Measurements from ENCODE around the gene CAPN1. TPM values are rescaled to one million over a fixed set of nuclear protein-coding genes. Genes with fewer than 3 reads are reported as not detected.
"Not testable (repeated sequence)": the region's sequence is repeated elsewhere in the genome, so short reads cannot be mapped to it uniquely, and the experiment has no call there.

The CAPN1 gene
- total RNA-seq, 2 experiments from 2014 or later, result 164 to 167 TPM

DNA sequence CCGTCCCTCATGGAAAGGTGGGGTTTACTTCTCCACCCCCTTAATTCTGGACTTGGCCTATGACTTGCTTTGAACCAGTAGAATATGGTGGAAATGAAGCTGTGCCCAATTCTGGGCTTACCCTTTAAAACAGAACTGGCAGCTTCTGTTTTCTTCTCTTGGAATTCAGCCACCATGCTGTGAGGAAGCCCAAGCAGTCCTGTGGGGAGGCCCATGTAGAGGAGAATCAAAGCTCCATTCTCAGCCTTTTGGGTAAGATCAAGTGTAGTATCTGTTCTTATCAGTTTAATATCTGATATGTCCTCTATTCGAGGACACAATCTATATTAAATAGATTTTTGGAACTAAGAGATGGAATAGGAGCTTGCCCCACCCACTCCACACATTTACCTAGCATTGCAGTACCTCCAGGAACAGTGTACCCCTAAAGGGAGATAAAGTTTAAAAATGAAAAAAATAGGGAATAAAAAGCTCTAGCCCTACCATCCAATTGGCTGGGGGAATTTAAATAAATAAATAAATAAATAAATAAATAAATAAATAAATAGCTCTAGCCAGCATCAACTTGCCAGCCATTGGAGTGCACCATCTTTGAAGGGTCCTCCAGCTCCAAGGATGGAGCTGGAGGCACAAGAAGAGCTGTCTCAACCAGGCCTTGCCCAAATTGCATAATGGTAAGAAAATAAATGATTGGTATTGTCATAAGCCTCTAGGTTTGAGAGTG, 34.2 kb upstream of the CAPN1 start:
- no peaks in the 10 kb centered on the region for H3K36me3 Mint-ChIP-seq (ENCODE audit: low read depth)
- POLR2A ChIA-PET, result interaction anchor here (3.7 kb wide), 1 partner anchor 12 kb away, joined by 15 read pairs; the partner anchor contains the start of gene SYVN1
- H3K9me3 Mint-ChIP-seq, result no peaks in the 10 kb centered on the region
- no peak for DNase-seq
- no peak overlapping the region for H3K4me3 Mint-ChIP-seq
- peaks cover 14% of the 10 kb centered on the region for H3K4me1 Mint-ChIP-seq
- H3K27ac Mint-ChIP-seq, result no peak overlapping the region
- H3K27me3 Mint-ChIP-seq, result peaks cover 4% of the 10 kb centered on the region
- CTCF ChIA-PET, result interaction anchor here (1.1 kb wide), 1 partner anchor 182 kb away, joined by 4 read pairs; no protein-coding TSS in a partner anchor

DNA sequence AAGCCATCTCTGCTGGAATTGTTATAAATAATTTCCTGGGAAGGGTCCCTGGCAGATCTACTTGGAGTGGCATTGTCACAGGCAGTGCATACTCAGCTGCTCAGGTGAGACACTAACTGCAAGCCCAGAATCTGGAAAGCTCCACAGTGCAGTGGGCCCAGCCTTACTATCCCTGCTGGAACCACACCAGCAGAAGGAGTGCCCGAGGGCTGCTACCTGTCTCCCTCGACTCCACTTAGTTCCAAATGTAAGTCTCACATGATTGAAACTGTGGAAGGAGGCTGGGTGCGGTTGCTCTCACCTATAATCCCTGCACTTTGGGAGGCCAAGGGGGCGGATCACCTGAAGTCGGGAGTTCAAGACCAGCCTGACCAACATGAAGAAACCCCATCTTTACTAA, 33.1 kb upstream of the CAPN1 start:
- H3K4me3 Mint-ChIP-seq, result no peak overlapping the region
- no peak for DNase-seq
- H3K9me3 Mint-ChIP-seq, result no peaks in the 10 kb centered on the region
- peaks cover 19% of the 10 kb centered on the region for H3K4me1 Mint-ChIP-seq
- peaks cover 2% of the 10 kb centered on the region for H3K27me3 Mint-ChIP-seq
- POLR2A ChIA-PET, result interaction anchor here (3.7 kb wide), 1 partner anchor 14 kb away, joined by 15 read pairs; the partner anchor contains the start of gene SYVN1
- no peaks in the 10 kb centered on the region for H3K36me3 Mint-ChIP-seq (ENCODE audit: low read depth)
- CTCF ChIA-PET, result interaction anchor here (0.7 kb wide), 1 partner anchor 1240 kb away, joined by 3 read pairs; no protein-coding TSS in a partner anchor
- H3K27ac Mint-ChIP-seq, result no peak overlapping the region

DNA sequence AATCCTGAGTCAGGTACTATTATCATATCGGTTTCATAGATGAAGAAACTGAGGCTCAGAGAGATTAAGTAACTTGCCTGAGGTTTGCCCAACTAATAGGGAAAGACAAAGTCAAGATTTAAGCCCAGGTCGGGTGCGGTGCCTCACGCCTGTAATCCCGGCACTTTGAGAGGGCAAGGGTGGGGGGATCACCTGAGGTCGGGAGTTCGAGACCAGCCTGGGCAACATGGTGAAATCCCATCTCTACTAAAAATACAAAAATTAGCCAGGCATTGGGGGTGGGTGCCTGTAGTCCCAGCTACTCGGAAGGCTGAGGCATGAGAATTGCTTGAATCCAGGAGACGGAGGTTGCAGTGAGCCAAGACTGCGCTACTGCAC, 31.6 kb upstream of the CAPN1 start:
- H3K4me3 Mint-ChIP-seq; H3K36me3 Mint-ChIP-seq (ENCODE audit: low read depth); CTCF ChIA-PET; H3K27ac Mint-ChIP-seq; DNase-seq; H3K27me3 Mint-ChIP-seq; H3K9me3 Mint-ChIP-seq: not testable (repeated sequence)
- peaks cover 19% of the 10 kb centered on the region for H3K4me1 Mint-ChIP-seq
- POLR2A ChIA-PET, result interaction anchor here (3.7 kb wide), 1 partner anchor 15 kb away, joined by 15 read pairs; the partner anchor contains the start of gene SYVN1

DNA sequence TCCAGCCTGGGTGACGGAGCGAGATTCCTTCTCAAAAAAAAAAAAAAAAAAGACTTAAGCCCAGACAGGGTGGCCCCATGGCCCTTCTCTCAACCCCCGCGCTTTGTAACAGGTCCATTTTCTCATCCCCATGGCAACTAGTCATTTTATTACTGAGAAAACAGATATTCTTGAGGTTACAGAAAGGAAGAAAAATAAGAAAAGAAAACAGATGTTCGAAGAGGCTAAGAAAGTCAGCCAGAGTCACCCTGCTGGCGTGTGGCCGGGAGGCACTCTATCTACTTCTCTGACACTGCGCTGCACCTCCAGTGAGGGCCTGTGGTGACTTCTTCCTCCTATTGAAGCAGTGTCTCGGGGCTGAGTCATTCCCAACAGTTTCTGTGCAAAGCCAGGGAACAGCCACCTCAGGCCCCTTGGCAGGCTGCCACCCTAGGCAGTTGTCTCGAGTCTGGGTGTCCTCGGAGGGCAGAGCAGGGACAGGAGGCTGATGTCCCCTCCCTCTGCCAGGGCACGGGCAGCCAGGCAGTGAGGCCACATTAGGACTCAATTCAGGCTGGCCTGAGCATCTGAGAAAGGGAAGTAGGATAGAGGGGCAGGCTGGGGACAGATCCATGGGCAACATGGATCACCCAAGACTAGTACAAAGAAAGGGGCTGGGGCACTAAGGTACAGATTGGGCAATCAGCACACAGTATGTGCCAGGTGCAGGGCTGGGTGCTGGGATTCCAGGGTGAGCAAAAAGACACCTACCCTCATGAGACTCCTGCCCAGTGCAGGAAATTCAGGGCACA, 31.0 kb upstream of the CAPN1 start:
- Mint-ChIP-seq H3K27ac (no peak overlapping the region), H3K9me3 (no peaks in the 10 kb centered on the region), H3K36me3 (ENCODE audit: low read depth) (no peaks in the 10 kb centered on the region), H3K27me3 (no peaks in the 10 kb centered on the region), H3K4me1 (peaks cover 19% of the 10 kb centered on the region), H3K4me3 (no peak overlapping the region)
- no peak for DNase-seq
- ChIA-PET CTCF (no interaction called here), POLR2A (interaction anchor here (3.7 kb wide), 1 partner anchor 16 kb away, joined by 15 read pairs; the partner anchor contains the start of gene SYVN1)

DNA sequence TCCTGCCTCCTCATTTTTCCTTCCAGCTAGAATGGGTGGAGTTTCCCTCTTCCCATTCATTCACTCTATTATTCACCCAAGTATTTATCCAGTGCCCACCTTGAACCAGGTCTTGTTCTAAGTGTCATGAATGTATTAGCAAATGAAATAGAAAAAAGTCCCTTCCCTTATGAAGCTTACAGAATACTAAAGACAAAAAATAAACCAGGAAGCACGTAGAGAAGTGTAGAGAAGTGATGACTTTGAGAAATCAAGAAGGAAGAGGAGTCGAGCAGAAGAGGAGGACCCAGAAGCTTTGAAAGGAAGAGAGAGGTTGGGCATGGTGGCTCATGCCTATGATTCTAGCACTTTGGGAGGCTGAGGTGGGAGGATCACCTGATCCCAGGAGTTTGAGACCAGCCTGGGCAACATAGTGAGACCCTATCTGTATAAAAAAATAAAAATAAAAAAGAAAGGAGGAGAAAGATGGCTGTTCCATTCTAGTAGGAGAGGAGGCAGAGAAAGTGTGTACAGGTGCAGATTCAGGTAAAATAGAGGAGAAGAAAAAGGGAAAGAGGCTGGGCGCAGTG, 30.3 kb upstream of the CAPN1 start:
- POLR2A ChIA-PET, result interaction anchor here (1.0 kb wide), 1 partner anchor 16 kb away, joined by 5 read pairs; no protein-coding TSS in a partner anchor
- Mint-ChIP-seq H3K27ac (no peak overlapping the region), H3K4me3 (no peak overlapping the region), H3K9me3 (no peaks in the 10 kb centered on the region), H3K4me1 (peaks cover 19% of the 10 kb centered on the region), H3K36me3 (ENCODE audit: low read depth) (no peaks in the 10 kb centered on the region), H3K27me3 (no peaks in the 10 kb centered on the region)
- no peak for DNase-seq
- CTCF ChIA-PET, result no interaction called here

DNA sequence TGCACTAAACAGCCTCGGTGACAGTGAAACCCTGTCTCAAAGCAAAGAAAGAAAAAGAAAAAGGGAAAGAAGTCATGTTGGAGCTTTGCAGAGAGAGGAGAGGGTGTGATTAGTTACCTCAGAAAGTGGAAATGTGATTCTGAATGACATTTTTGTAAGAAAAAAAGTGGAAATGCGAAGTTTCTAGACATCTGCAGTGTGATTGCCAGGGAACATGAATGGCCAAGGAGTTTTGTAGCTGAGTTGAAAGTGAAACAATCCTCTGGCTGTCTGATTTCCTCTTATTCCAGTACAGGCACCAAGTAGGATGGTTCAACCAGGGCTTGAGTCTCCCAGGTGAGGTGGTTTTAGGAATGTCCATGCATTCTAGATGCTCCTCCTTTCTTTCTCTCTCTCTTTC, 29.6 kb upstream of the CAPN1 start:
- Mint-ChIP-seq H3K36me3 (ENCODE audit: low read depth) (no peaks in the 10 kb centered on the region), H3K27me3 (no peaks in the 10 kb centered on the region), H3K27ac (no peak overlapping the region), H3K4me1 (peaks cover 19% of the 10 kb centered on the region), H3K4me3 (no peak overlapping the region), H3K9me3 (no peaks in the 10 kb centered on the region)
- DNase-seq, result no peak
- CTCF ChIA-PET, result interaction anchor here (0.6 kb wide), 1 partner anchor 591 kb away, joined by 3 read pairs; no protein-coding TSS in a partner anchor
- POLR2A ChIA-PET, result interaction anchor here (1.0 kb wide), 1 partner anchor 17 kb away, joined by 5 read pairs; no protein-coding TSS in a partner anchor

DNA sequence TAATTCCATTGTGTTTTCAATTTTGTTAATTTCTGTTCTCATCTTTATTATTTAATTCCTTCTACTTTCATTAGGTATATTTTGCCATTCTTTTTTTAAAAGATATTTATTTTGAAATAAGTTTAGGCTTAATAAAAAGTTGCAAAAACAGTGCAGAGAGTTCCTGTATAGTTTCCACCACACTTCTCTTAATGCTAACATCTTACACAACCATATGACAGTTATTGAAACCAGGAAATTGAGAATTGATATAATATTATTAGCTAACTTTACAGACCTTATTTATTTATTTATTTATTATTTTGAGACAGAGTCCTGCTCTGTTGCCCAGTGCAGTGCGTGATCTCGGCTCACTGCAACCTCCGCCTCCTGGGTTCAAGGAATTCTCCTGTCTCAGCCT, 25.5 kb upstream of the CAPN1 start:
- Mint-ChIP-seq H3K4me3 (no peak overlapping the region), H3K27ac (no peak overlapping the region), H3K27me3 (peaks cover 12% of the 10 kb centered on the region), H3K4me1 (peaks cover 19% of the 10 kb centered on the region), H3K9me3 (no peaks in the 10 kb centered on the region), H3K36me3 (ENCODE audit: low read depth) (no peaks in the 10 kb centered on the region)
- no peak for DNase-seq
- ChIA-PET CTCF (interaction anchor here (1.6 kb wide), 1 partner anchor 119 kb away, joined by 3 read pairs; no protein-coding TSS in a partner anchor), POLR2A (interaction anchor here (1.6 kb wide), 1 partner anchor 21 kb away, joined by 7 read pairs; no protein-coding TSS in a partner anchor)

DNA sequence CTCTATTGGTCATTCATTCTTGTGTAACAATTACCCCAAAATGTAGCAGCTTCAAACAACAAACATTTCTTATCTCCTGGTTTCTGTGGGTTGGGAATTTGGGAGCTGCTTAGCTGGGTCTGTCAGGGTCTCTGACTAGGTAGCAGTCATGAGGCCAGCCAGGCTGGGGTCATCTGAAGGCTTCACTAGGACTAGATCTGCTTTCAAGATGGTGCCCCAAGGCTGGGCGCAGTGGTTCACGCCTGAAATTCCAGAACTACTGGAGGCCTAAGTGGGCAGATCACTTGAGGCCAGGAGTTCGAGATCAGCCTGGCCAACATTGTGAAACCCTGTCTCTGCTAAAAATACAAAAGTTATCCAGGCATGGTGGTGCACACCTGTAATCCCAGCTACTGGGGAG, 24.8 kb upstream of the CAPN1 start:
- no peaks in the 10 kb centered on the region for H3K36me3 Mint-ChIP-seq (ENCODE audit: low read depth)
- CTCF ChIA-PET, result interaction anchor here (1.6 kb wide), 1 partner anchor 119 kb away, joined by 3 read pairs; no protein-coding TSS in a partner anchor
- H3K4me1 Mint-ChIP-seq, result peaks cover 15% of the 10 kb centered on the region
- H3K9me3 Mint-ChIP-seq, result no peaks in the 10 kb centered on the region
- POLR2A ChIA-PET, result interaction anchor here (1.6 kb wide), 1 partner anchor 21 kb away, joined by 7 read pairs; no protein-coding TSS in a partner anchor
- H3K27ac Mint-ChIP-seq, result no peak overlapping the region
- no peak overlapping the region for H3K4me3 Mint-ChIP-seq
- H3K27me3 Mint-ChIP-seq, result peaks cover 12% of the 10 kb centered on the region
- no peak for DNase-seq

DNA sequence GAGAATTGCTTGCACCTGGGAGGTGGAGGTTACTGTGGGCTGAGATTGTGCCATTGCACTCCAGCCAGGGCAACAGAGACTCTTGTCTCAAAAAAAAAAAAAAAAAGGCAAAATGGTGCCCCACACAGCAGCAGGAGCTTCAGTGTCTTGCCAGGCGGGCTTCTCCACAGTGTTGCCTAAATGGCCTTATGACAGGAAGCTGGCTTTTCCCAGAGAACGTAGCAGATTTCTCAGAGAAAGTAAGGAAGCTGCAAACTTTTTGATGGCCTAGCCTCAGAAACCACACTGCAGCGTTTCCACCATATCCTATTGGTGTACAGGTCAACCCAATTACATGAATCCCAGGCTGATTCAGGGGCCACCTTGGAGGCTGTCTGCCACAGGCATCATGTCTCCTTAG, 24.4 kb upstream of the CAPN1 start:
- no peak overlapping the region for H3K27ac Mint-ChIP-seq
- no peaks in the 10 kb centered on the region for H3K9me3 Mint-ChIP-seq
- H3K4me1 Mint-ChIP-seq, result peaks cover 11% of the 10 kb centered on the region
- no peak for DNase-seq
- H3K4me3 Mint-ChIP-seq, result no peak overlapping the region
- peaks cover 12% of the 10 kb centered on the region for H3K27me3 Mint-ChIP-seq
- ChIA-PET CTCF (interaction anchor here (1.6 kb wide), 1 partner anchor 118 kb away, joined by 3 read pairs; no protein-coding TSS in a partner anchor), POLR2A (interaction anchor here (1.6 kb wide), 1 partner anchor 22 kb away, joined by 7 read pairs; no protein-coding TSS in a partner anchor)
- H3K36me3 Mint-ChIP-seq (ENCODE audit: low read depth), result no peaks in the 10 kb centered on the region

DNA sequence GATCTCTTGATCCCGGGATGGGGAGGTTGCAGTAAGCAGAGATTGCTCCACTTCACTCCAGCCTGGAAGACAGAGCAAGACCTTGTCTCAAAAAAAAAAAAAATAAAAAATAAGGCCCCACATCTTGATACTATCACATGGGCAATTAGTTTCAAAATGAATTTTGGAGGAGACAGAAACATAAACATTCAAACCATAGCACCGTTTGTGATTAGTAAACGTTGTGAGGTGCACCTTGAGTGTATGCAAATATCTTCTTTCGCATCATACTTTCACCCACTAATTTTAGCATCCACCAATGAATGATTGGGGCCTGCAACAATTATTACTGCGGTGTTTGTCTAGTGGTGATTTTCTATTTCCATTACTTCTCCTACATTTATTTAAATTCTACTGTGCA, 22.7 kb upstream of the CAPN1 start:
- Mint-ChIP-seq H3K27ac (no peak overlapping the region), H3K27me3 (peaks cover 12% of the 10 kb centered on the region), H3K4me1 (peaks cover 5% of the 10 kb centered on the region), H3K4me3 (no peak overlapping the region), H3K9me3 (no peaks in the 10 kb centered on the region), H3K36me3 (ENCODE audit: low read depth) (no peaks in the 10 kb centered on the region)
- CTCF ChIA-PET, result interaction anchor here (0.7 kb wide), 1 partner anchor 263 kb away, joined by 3 read pairs; no protein-coding TSS in a partner anchor
- POLR2A ChIA-PET, result no interaction called here
- DNase-seq, result no peak

DNA sequence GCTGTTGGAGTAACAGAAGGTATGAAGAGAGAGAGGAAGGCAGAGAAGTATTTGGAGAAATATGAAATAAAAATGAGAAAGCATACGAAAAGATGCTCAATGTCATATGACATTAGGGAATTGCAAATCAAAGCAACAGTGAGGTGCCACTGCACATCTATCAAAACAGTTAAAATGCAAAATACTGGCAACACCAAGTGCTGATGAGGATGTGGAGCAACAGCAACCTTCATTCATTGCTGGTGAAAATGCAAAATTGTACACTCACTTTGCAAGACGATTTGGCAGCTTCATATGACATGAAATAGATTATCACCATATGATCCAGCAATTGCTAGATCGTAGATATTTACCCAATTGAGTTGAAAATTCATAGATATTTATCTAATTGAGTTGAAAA, 21.1 kb upstream of the CAPN1 start:
- no peak overlapping the region for H3K4me3 Mint-ChIP-seq
- CTCF ChIA-PET, result no interaction called here
- H3K36me3 Mint-ChIP-seq (ENCODE audit: low read depth), result no peaks in the 10 kb centered on the region
- H3K27me3 Mint-ChIP-seq, result peaks cover 12% of the 10 kb centered on the region
- H3K27ac Mint-ChIP-seq, result no peak overlapping the region
- H3K4me1 Mint-ChIP-seq, result peaks cover 5% of the 10 kb centered on the region
- no peak for DNase-seq
- POLR2A ChIA-PET, result no interaction called here
- no peaks in the 10 kb centered on the region for H3K9me3 Mint-ChIP-seq

DNA sequence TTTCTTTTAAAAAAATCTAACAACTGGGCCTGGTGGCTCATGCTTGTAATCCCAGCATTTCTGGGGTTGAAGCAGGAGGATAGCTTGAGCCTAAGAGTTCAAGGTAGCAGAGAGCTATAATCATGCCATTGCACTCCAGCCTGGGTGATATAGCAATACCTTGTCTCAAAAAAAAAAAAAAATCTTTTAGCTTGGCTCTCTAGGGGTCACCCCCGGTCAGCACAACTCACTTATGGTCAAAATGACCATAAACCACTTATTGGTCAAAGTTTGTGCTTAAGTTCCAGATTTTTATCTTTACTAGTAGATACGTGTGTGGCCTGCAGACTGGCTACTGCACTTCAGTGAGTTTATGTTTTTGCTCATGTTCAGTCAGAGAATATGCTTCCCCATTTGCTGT, 18.0 kb upstream of the CAPN1 start:
- peaks cover 5% of the 10 kb centered on the region for H3K4me1 Mint-ChIP-seq
- H3K9me3 Mint-ChIP-seq, result no peaks in the 10 kb centered on the region
- no peak for DNase-seq
- H3K27ac Mint-ChIP-seq, result no peak overlapping the region
- peaks cover 10% of the 10 kb centered on the region for H3K27me3 Mint-ChIP-seq
- ChIA-PET CTCF (no interaction called here), POLR2A (no interaction called here)
- no peaks in the 10 kb centered on the region for H3K36me3 Mint-ChIP-seq (ENCODE audit: low read depth)
- no peak overlapping the region for H3K4me3 Mint-ChIP-seq

All from activated CD4-positive, alpha-beta memory T cell treated with anti-CD3 and anti-CD28 coated beads, Interleukin-2, amount 10 ng/mL, durations not matched to agents 7 days and 5 days (primary cell).